Measurements from ENCODE around the gene CCDC117. TPM values are rescaled to one million over a fixed set of nuclear protein-coding genes. Genes with fewer than 3 reads are reported as not detected.
"Not testable (repeated sequence)": the region's sequence is repeated elsewhere in the genome, so short reads cannot be mapped to it uniquely, and the experiment has no call there.

CCDC117 gene
- total and polyA plus RNA-seq, 7 donors: 9.6 to 33.2 (median 23.9) TPM

- Histone ChIP-seq H3K36me3 (no peaks in the 10 kb centered on the region), H3K27ac (no peak overlapping the region), H3K4me3 (no peak overlapping the region), H3K27me3 (no peaks in the 10 kb centered on the region), H3K4me1 (no peaks in the 10 kb centered on the region), H3K9me3 (no peaks in the 10 kb centered on the region)
- intact Hi-C loops (cut with DNase I): no loop called here
- DNase-seq: no peak
- WGBS, 2 donors: 95 to 96% methylated on average over 6 of the region's 6 CpGs
- TF ChIP-seq CTCF (IDR thresholded peaks at IDR 0.05) (no peak), EP300 (IDR thresholded peaks at IDR 0.05) (no peak), POLR2AphosphoS5 (IDR thresholded peaks at IDR 0.05) (no peak), POLR2A (IDR thresholded peaks at IDR 0.05) (no peak)
These were observed 38.1 kb upstream of the CCDC117 start for GRCh38 chr22:28734393-28734792.

GRCh38 chr22:28736301-28737155, 36.0 kb upstream of the CCDC117 start:
- 82 to 89% methylated on average over 7 of the region's 7 CpGs for WGBS, 2 donors
- no peak for TF ChIP-seq POLR2AphosphoS5 (IDR thresholded peaks at IDR 0.05)
- TF ChIP-seq POLR2A (IDR thresholded peaks at IDR 0.05): no peak
- TF ChIP-seq EP300 (IDR thresholded peaks at IDR 0.05): no peak
- TF ChIP-seq CTCF (IDR thresholded peaks at IDR 0.05): no peak
- intact Hi-C loops (cut with DNase I): no loop called here

GRCh38 chr22:28737701-28738100, 34.8 kb upstream of the CCDC117 start:
- intact Hi-C loops (cut with DNase I): no loop called here
- Histone ChIP-seq H3K9me3 (no peaks in the 10 kb centered on the region), H3K4me3 (no peak overlapping the region), H3K27ac (no peak overlapping the region), H3K27me3 (no peaks in the 10 kb centered on the region), H3K36me3 (no peaks in the 10 kb centered on the region), H3K4me1 (peaks cover 0 to 9% (median 4%) of the 10 kb centered on the region in 4 donors)
- DNase-seq: no peak
- 24 to 73% methylated on average over 3 of the region's 3 CpGs for WGBS, 2 donors
- no peak for TF ChIP-seq POLR2A (IDR thresholded peaks at IDR 0.05)
- no peak for TF ChIP-seq EP300 (IDR thresholded peaks at IDR 0.05)
- TF ChIP-seq CTCF (IDR thresholded peaks at IDR 0.05): no peak
- no peak for TF ChIP-seq POLR2AphosphoS5 (IDR thresholded peaks at IDR 0.05)

More at GRCh38 chr22:28736301-28737155, 36.0 kb upstream of the CCDC117 start:
- DNase-seq: no peak
- no peaks in the 10 kb centered on the region for H3K36me3 ChIP-seq
- no peaks in the 10 kb centered on the region for H3K9me3 ChIP-seq
- H3K4me3 ChIP-seq: no peak overlapping the region
- H3K27ac ChIP-seq: no peak overlapping the region
- H3K4me1 ChIP-seq: peaks cover 0 to 6% (median 3%) of the 10 kb centered on the region in 4 donors
- no peaks in the 10 kb centered on the region for H3K27me3 ChIP-seq

- H3K27me3 ChIP-seq; H3K4me3 ChIP-seq; H3K9me3 ChIP-seq; H3K36me3 ChIP-seq; H3K27ac ChIP-seq; intact Hi-C loops (cut with DNase I); DNase-seq: not testable (repeated sequence)
- H3K4me1 ChIP-seq: peaks cover 0 to 17% (median 11%) of the 10 kb centered on the region in 4 donors
- 94 to 95% methylated on average over 8 of the region's 8 CpGs for WGBS, 2 donors
These were observed 33.6 kb upstream of the CCDC117 start for GRCh38 chr22:28738876-28739275.

GRCh38 chr22:28741200-28741784, 31.2 kb upstream of the CCDC117 start:
- DNase-seq: no peak
- Histone ChIP-seq H3K27ac (peak overlapping the region; percentile 45 to 99 (median 95)), H3K9me3 (no peaks in the 10 kb centered on the region), H3K4me3 (peak overlapping the region; percentile 16 to 95 (median 82)), H3K27me3 (no peaks in the 10 kb centered on the region), H3K36me3 (peaks cover 4 to 30% (median 19%) of the 10 kb centered on the region in 4 donors), H3K4me1 (peaks cover 0 to 17% (median 11%) of the 10 kb centered on the region in 4 donors)
- no peak for TF ChIP-seq EP300 (IDR thresholded peaks at IDR 0.05)
- no peak for TF ChIP-seq POLR2A (IDR thresholded peaks at IDR 0.05)
- TF ChIP-seq CTCF (IDR thresholded peaks at IDR 0.05): no peak
- no peak for TF ChIP-seq POLR2AphosphoS5 (IDR thresholded peaks at IDR 0.05)
- WGBS, 2 donors: 4 to 8% methylated on average over 18 of the region's 18 CpGs
- intact Hi-C loops (cut with DNase I): loop anchor here (1.0 to 5.0 kb wide), 4 partner anchors 62 to 141 kb away; partner anchors contain the start of genes TTC28 and ZNRF3
